ENCODE results near the gene GPC6.
"Not testable (repeated sequence)": the region's sequence is repeated elsewhere in the genome, so short reads cannot be mapped to it uniquely, and the experiment has no call there.

GPC6 gene

GRCh38 chr13:94182185-94182761 is 955.7 kb downstream of the GPC6 start:
- no peak for DNase-seq (ENCODE audit: low read depth in 2 of 3, low spot score in 2 of 3)

- no peak for DNase-seq (ENCODE audit: low read depth in 2 of 3, low spot score in 2 of 3)
Observed at GRCh38 chr13:94186470-94186869, 959.9 kb downstream of the GPC6 start.

- no peak for DNase-seq (ENCODE audit: low read depth in 2 of 3, low spot score in 2 of 3)
Observed at GRCh38 chr13:94188201-94188854, 961.7 kb downstream of the GPC6 start.

GRCh38 chr13:94192431-94192975 is 965.9 kb downstream of the GPC6 start:
- DNase-seq (ENCODE audit: low read depth in 2 of 3, low spot score in 2 of 3) = no peak

GRCh38 chr13:94195715-94196114 is 969.1 kb downstream of the GPC6 start:
- DNase-seq (ENCODE audit: low read depth in 2 of 3, low spot score in 2 of 3) = no peak

- no peak for DNase-seq (ENCODE audit: low read depth in 2 of 3, low spot score in 2 of 3)
Observed at GRCh38 chr13:94196413-94196812, 969.8 kb downstream of the GPC6 start.

- DNase-seq (ENCODE audit: low read depth in 2 of 3, low spot score in 2 of 3) = no peak
Observed at GRCh38 chr13:94198681-94199080, 972.1 kb downstream of the GPC6 start.

- DNase-seq (ENCODE audit: low read depth in 2 of 3, low spot score in 2 of 3) = no peak
Observed at GRCh38 chr13:94199135-94199534, 972.5 kb downstream of the GPC6 start.

GRCh38 chr13:94201022-94201421 is 974.4 kb downstream of the GPC6 start:
- no peak for DNase-seq (ENCODE audit: low read depth in 2 of 3, low spot score in 2 of 3)

- DNase-seq (ENCODE audit: low read depth in 2 of 3, low spot score in 2 of 3) = no peak
Observed at GRCh38 chr13:94204163-94204562, 977.6 kb downstream of the GPC6 start.

- no peak for DNase-seq (ENCODE audit: low read depth in 2 of 3, low spot score in 2 of 3)
Observed at GRCh38 chr13:94204946-94205345, 978.3 kb downstream of the GPC6 start.

- DNase-seq (ENCODE audit: low read depth in 2 of 3, low spot score in 2 of 3) = no peak
Observed at GRCh38 chr13:94205896-94206295, 979.3 kb downstream of the GPC6 start.

GRCh38 chr13:94209117-94209516 is 982.5 kb downstream of the GPC6 start:
- no peak for DNase-seq (ENCODE audit: low read depth in 2 of 3, low spot score in 2 of 3)

- DNase-seq (ENCODE audit: low read depth in 2 of 3, low spot score in 2 of 3) = not testable (repeated sequence)
Observed at GRCh38 chr13:94209913-94210312, 983.3 kb downstream of the GPC6 start.

GRCh38 chr13:94210816-94211215 is 984.2 kb downstream of the GPC6 start:
- DNase-seq (ENCODE audit: low read depth in 2 of 3, low spot score in 2 of 3) = no peak

GRCh38 chr13:94212196-94212595 is 985.6 kb downstream of the GPC6 start:
- no peak for DNase-seq (ENCODE audit: low read depth in 2 of 3, low spot score in 2 of 3)

- no peak for DNase-seq (ENCODE audit: low read depth in 2 of 3, low spot score in 2 of 3)
Observed at GRCh38 chr13:94214121-94214520, 987.5 kb downstream of the GPC6 start.

GRCh38 chr13:94214975-94215374 is 988.4 kb downstream of the GPC6 start:
- DNase-seq (ENCODE audit: low read depth in 2 of 3, low spot score in 2 of 3) = no peak

GRCh38 chr13:94216476-94216875 is 989.9 kb downstream of the GPC6 start:
- DNase-seq (ENCODE audit: low read depth in 2 of 3, low spot score in 2 of 3) = no peak

- no peak for DNase-seq (ENCODE audit: low read depth in 2 of 3, low spot score in 2 of 3)
Observed at GRCh38 chr13:94217370-94217769, 990.8 kb downstream of the GPC6 start.

GRCh38 chr13:94218537-94218936 is 991.9 kb downstream of the GPC6 start:
- no peak for DNase-seq (ENCODE audit: low read depth in 2 of 3, low spot score in 2 of 3)

GRCh38 chr13:94218951-94219350 is 992.3 kb downstream of the GPC6 start:
- no peak for DNase-seq (ENCODE audit: low read depth in 2 of 3, low spot score in 2 of 3)

- DNase-seq (ENCODE audit: low read depth in 2 of 3, low spot score in 2 of 3) = no peak
Observed at GRCh38 chr13:94224670-94225069, 998.1 kb downstream of the GPC6 start.
